NB4 (cell line): ENCODE measurements around the gene UNK.
A peak's percentile ranks its signal among the peaks of the same experiment; 100 is the strongest.

ENCODE experiments used
- POLR2A ChIP-seq: IDR thresholded peaks from 2 replicates; pipeline ENCODE4 v1.6.1; 2011; ENCODE audit warnings: mild to moderate bottlenecking; ENCODE audit not compliant: insufficient read length; ENCODE audit errors: extremely low read depth
- TF ChIP-seq, protein P1 (sequence below): IDR thresholded peaks from one replicate; pipeline ENCODE4 v1.5.1; 2012; ENCODE audit warnings: low read depth, low read length

- TF ChIP-seq, protein P1, sequence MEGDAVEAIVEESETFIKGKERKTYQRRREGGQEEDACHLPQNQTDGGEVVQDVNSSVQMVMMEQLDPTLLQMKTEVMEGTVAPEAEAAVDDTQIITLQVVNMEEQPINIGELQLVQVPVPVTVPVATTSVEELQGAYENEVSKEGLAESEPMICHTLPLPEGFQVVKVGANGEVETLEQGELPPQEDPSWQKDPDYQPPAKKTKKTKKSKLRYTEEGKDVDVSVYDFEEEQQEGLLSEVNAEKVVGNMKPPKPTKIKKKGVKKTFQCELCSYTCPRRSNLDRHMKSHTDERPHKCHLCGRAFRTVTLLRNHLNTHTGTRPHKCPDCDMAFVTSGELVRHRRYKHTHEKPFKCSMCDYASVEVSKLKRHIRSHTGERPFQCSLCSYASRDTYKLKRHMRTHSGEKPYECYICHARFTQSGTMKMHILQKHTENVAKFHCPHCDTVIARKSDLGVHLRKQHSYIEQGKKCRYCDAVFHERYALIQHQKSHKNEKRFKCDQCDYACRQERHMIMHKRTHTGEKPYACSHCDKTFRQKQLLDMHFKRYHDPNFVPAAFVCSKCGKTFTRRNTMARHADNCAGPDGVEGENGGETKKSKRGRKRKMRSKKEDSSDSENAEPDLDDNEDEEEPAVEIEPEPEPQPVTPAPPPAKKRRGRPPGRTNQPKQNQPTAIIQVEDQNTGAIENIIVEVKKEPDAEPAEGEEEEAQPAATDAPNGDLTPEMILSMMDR = peak; percentile 77
- TF ChIP-seq POLR2A = no peak
These were observed 34.8 kb upstream of the UNK start for GRCh38 chr17:75749545-75750389.
